ENCODE data around the gene CTBP2. TPM values are rescaled to one million over a fixed set of nuclear protein-coding genes. Genes with fewer than 3 reads are reported as not detected.

The CTBP2 gene
- polyA plus RNA-seq, 10 donors, result 28.5 to 47.5 (median 33.2) TPM

DNA sequence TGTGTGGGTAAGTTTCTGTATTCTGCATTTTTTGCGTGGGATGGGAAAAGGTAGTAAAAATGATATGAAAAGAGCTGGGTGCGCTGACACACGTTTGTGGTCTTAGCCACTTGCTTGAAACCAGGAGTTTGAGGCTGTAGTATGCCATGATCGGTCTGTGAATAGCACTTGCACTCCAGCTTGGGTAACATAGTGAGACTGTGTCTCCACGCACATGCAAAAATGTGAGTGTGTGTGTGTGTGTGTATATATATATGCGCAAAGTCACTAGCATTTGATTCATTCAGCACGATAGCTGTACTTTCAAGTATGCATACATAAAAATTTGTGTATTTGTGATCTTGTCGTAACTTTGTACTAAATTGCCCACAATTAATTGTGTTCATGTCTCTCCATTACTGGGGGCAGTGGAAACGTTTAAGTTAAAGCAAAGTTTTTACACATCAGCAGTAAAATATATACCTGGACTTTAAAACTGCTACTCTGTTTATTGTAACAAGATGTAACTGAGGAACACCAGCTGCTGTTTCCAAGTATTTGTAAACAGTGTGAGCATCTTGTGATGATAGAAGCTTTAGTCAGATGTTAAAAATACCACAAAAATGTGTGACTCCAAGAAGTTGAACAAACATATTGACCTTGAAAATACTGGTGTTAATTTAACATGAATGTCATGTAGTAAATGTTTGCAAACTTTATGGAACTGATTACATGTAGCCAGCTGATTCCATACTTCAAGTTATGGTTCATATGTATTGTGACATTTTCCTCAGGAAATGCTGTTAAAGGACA, 216.9 kb downstream of the CTBP2 start:
- DNase-seq, result peak in 1 of 3 donors; percentile 35

GRCh38 chr10:124942317-124943169, 217.8 kb downstream of the CTBP2 start:
- no peak for DNase-seq

DNA sequence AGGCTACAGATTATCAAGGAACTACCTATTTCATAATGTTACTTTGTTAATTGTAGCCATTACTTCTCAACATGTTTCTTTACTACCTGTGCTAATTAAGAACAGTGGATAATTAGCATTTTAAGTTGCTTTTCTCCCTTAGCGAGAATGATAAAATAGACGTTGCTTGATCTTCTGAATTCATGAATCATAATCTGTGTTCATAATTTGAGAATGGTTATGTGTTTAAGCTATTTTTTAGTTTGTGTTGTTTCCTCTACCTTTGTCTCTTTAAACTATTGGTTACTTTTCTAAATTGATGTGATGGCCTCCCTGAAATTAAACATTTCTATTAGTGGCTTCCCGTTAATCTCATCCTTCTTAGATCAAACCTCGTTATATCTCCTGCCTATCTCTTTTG, 218.5 kb downstream of the CTBP2 start, which contains the start of gene ZRANB1:
Gene ZRANB1 (plus strand): TSS at position 301 of the 400 bp plus-strand sequence. CDS start 371 bp downstream, outside the sequence.
- no peak for DNase-seq

- no peak for DNase-seq
These were observed 221.1 kb downstream of the CTBP2 start for GRCh38 chr10:124939290-124939689.

DNA sequence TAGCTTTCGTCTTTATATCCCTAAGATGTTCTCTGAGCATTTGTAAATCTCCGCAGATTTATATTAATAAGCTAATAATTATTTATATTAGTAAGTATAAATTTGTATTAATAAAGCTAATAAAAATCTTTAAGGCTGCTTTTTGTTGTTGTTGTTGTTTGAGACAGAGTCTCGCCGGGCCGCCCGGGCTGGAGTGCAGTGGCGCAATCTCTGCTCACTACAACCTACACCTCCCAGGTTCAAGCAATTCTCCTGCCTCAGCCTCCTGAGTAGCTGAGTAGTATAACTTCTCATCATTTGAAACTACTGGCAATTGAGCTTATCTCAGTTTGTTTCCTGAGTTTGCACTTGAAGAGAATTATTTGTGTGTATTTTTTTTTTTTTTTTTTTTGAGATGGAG, 223.6 kb downstream of the CTBP2 start:
- no peak for DNase-seq

- DNase-seq, result no peak
These were observed 224.4 kb downstream of the CTBP2 start for GRCh38 chr10:124935946-124936345.

Other genes with a start within 250 kb of the CTBP2 start
- 10 to 100 TPM; 15.9 to 22.0 (median 19.2) TPM for gene ZRANB1, start 218.4 kb downstream of the CTBP2 start, polyA plus RNA-seq (ENCODE audit: insufficient read length in 10 of 10)